ENCODE results near the gene DLGAP3.

GRCh38 chr1:34864759-34865158, 64.7 kb downstream of the DLGAP3 start:
- no peak for TF ChIP-seq REST (IDR thresholded peaks at IDR 0.05; ENCODE audit: borderline replicate concordance)
- no peak for TF ChIP-seq CTCF (IDR thresholded peaks at IDR 0.05; ENCODE audit: poor library complexity, severe bottlenecking)
- no peak for TF ChIP-seq EP300 (conservative IDR thresholded peaks at IDR 0.05; ENCODE audit: poor library complexity, severe bottlenecking)
